Neural cell (in vitro differentiated cells): ENCODE results near the gene PMEL. TPM values are rescaled to one million over a fixed set of nuclear protein-coding genes. Genes with fewer than 3 reads are reported as not detected.
A peak's percentile ranks its signal among the peaks of the same experiment; 100 is the strongest.

Experiments
- H2AFZ ChIP-seq: fragments of 200-600, 300-800 bp; sonication (generic), shearing (Covaris generic); 2 replicates; pipeline ENCODE4 v1.6.0; 2014; ENCODE audit warnings: low read depth, mild to moderate bottlenecking, antibody characterized with exemption, low read length, moderate library complexity
- H3F3A ChIP-seq: fragments of 200-600 bp; shearing (Covaris generic); 2 replicates; pipeline ENCODE4 v1.6.1; 2016; ENCODE audit warnings: mild to moderate bottlenecking, moderate library complexity, mixed read lengths, antibody characterized with exemption, low read length; ENCODE audit not compliant: insufficient read depth, poor library complexity, severe bottlenecking
- H3K27ac ChIP-seq: fragments of 200-600, 300-800 bp; sonication (generic), shearing (Covaris generic); 2 replicates; pipeline ENCODE4 v1.5.1; 2014; ENCODE audit warnings: mild to moderate bottlenecking, low read length, moderate library complexity
- H3K27me3 ChIP-seq: fragments of 300-800, 200-600 bp; sonication (generic), shearing (Covaris generic); 2 replicates; pipeline ENCODE4 v1.6.0; 2014; ENCODE audit warnings: mild to moderate bottlenecking, low read depth, low read length, moderate library complexity; ENCODE audit not compliant: insufficient read depth
- H3K36me3 ChIP-seq: fragments of 300-800, 200-600 bp; sonication (generic), shearing (Covaris generic); 2 replicates; pipeline ENCODE4 v1.5.1; 2014; ENCODE audit warnings: mild to moderate bottlenecking, antibody characterized with exemption, low read length, moderate library complexity; ENCODE audit not compliant: insufficient read depth
- H3K4me2 ChIP-seq: fragments of 300-800, 200-600 bp; sonication (generic), shearing (Covaris generic); 2 replicates; pipeline ENCODE4 v1.6.0; 2014; ENCODE audit warnings: mild to moderate bottlenecking, low read length
- H3K4me3 ChIP-seq: fragments of 300-800, 200-600 bp; sonication (generic), shearing (Covaris generic); 2 replicates; pipeline ENCODE4 v1.5.1; 2014; ENCODE audit warnings: mild to moderate bottlenecking, low read length, moderate library complexity
- H3K79me2 ChIP-seq: fragments of 200-600 bp; shearing (Covaris generic); replicated peaks from 2 replicates; pipeline ENCODE4 v1.6.0; 2014; ENCODE audit warnings: mild to moderate bottlenecking, low read length, moderate library complexity; ENCODE audit not compliant: insufficient read depth
- H3K9ac ChIP-seq: fragments of 300-800, 200-600 bp; sonication (generic), shearing (Covaris generic); 2 replicates; pipeline ENCODE4 v1.6.1; 2016; ENCODE audit warnings: mild to moderate bottlenecking, low read length, mixed read lengths
- H3K9me2 ChIP-seq: fragments of 200-600 bp; shearing (Covaris generic); 2 replicates; pipeline ENCODE4 v1.6.1; 2016; ENCODE audit warnings: mild to moderate bottlenecking, low read length, mixed read lengths; ENCODE audit not compliant: insufficient read depth
- H3K9me3 ChIP-seq: fragments of 200-600, 300-800 bp; sonication (generic), shearing (Covaris generic); 2 replicates; pipeline ENCODE4 v1.6.1; 2016; ENCODE audit warnings: mild to moderate bottlenecking, mixed run types, low read length, moderate library complexity, mixed read lengths
- H4K20me1 ChIP-seq: fragments of 200-600 bp; shearing (Covaris generic); 2 replicates; pipeline ENCODE4 v1.6.1; 2016; ENCODE audit warnings: mild to moderate bottlenecking, mixed run types; ENCODE audit not compliant: insufficient read depth
- EP300 ChIP-seq: fragments of 450-650 bp; conservative IDR thresholded peaks from 2 replicates; pipeline ENCODE4 v1.6.1; 2014; ENCODE audit warnings: antibody characterized with exemption, mild to moderate bottlenecking, moderate library complexity; ENCODE audit not compliant: poor library complexity, severe bottlenecking
- EZH2 ChIP-seq: fragments of 200-600, 300-800 bp; shearing (Covaris generic), sonication (generic); IDR thresholded peaks from 2 replicates; pipeline ENCODE4 v1.6.1; 2014; ENCODE audit warnings: antibody characterized with exemption, low read length, borderline replicate concordance, mild to moderate bottlenecking; ENCODE audit not compliant: insufficient read depth, poor library complexity, severe bottlenecking
- MXI1 ChIP-seq: fragments of 450-650 bp; conservative IDR thresholded peaks from 2 replicates; pipeline ENCODE4 v1.6.1; 2014; ENCODE audit warnings: antibody characterized with exemption, mild to moderate bottlenecking; ENCODE audit not compliant: poor library complexity, severe bottlenecking
- POLR2AphosphoS5 ChIP-seq: IDR thresholded peaks from 2 replicates; pipeline ENCODE4 v1.6.1; 2012
- RAD21 ChIP-seq: fragments of 450-650 bp; conservative IDR thresholded peaks from 2 replicates; pipeline ENCODE4 v1.6.1; 2014; ENCODE audit warnings: antibody characterized with exemption, mild to moderate bottlenecking, moderate library complexity
- SMC3 ChIP-seq: fragments of 450-650 bp; conservative IDR thresholded peaks from 2 replicates; pipeline ENCODE4 v1.6.1; 2014; ENCODE audit warnings: antibody characterized with exemption, mild to moderate bottlenecking, moderate library complexity; ENCODE audit not compliant: poor library complexity
- TAF1 ChIP-seq: IDR thresholded peaks from 2 replicates; pipeline ENCODE4 v1.6.1; 2012; ENCODE audit warnings: low read depth
- polyA plus RNA-seq: library from polyadenylated mRNA; depleted of rRNA; stranded (reverse); fragments of >200 nt; gene quantifications from 2 replicates; pipeline ENCODE4 v1.2.3, GENCODE V29; 2014
- TF ChIP-seq, protein P1 (sequence below): IDR thresholded peaks from 2 replicates; pipeline ENCODE4 v1.6.1; 2012; ENCODE audit warnings: borderline replicate concordance
- TF ChIP-seq, protein P2 (sequence below): fragments of 450-650 bp; IDR thresholded peaks from 2 replicates; pipeline ENCODE4 v1.5.1; 2014; ENCODE audit warnings: antibody characterized with exemption, mild to moderate bottlenecking, moderate library complexity; ENCODE audit not compliant: poor library complexity, severe bottlenecking

The PMEL gene
- polyA plus RNA-seq, 1 donor from 2014 or later: not detected

DNA sequence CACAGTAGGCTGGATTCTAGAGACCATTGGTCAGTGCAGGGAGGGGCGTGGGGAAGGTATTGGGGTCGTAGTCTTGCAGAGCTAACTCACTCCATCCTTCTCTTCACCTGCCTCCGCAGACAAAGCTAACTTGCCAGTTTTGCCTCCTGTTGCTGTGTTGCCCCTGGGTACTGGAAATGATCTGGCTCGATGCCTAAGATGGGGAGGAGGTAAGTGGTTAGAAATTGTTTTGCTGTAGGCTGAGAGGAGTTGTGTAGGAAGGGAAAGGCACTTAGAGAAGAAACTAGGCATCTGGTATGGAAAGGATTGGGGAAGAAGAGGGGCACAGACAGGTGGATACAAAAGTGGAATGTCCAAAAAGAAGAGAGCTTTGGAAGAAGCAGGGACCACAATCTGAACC is 23.8 kb downstream of the PMEL start:
- TF ChIP-seq, protein P1, sequence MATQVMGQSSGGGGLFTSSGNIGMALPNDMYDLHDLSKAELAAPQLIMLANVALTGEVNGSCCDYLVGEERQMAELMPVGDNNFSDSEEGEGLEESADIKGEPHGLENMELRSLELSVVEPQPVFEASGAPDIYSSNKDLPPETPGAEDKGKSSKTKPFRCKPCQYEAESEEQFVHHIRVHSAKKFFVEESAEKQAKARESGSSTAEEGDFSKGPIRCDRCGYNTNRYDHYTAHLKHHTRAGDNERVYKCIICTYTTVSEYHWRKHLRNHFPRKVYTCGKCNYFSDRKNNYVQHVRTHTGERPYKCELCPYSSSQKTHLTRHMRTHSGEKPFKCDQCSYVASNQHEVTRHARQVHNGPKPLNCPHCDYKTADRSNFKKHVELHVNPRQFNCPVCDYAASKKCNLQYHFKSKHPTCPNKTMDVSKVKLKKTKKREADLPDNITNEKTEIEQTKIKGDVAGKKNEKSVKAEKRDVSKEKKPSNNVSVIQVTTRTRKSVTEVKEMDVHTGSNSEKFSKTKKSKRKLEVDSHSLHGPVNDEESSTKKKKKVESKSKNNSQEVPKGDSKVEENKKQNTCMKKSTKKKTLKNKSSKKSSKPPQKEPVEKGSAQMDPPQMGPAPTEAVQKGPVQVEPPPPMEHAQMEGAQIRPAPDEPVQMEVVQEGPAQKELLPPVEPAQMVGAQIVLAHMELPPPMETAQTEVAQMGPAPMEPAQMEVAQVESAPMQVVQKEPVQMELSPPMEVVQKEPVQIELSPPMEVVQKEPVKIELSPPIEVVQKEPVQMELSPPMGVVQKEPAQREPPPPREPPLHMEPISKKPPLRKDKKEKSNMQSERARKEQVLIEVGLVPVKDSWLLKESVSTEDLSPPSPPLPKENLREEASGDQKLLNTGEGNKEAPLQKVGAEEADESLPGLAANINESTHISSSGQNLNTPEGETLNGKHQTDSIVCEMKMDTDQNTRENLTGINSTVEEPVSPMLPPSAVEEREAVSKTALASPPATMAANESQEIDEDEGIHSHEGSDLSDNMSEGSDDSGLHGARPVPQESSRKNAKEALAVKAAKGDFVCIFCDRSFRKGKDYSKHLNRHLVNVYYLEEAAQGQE: no peak
- TF ChIP-seq TAF1: no peak
- no peak for TF ChIP-seq EZH2
- no peak overlapping the region for H2AFZ ChIP-seq
- H3K4me3 ChIP-seq: no peak overlapping the region
- no peaks in the 10 kb centered on the region for H3K9me2 ChIP-seq
- H3K27ac ChIP-seq: no peak overlapping the region
- H3K9me3 ChIP-seq: no peaks in the 10 kb centered on the region
- no peaks in the 10 kb centered on the region for H3F3A ChIP-seq
- H3K79me2 ChIP-seq: no peaks in the 10 kb centered on the region
- no peaks in the 10 kb centered on the region for H3K36me3 ChIP-seq
- H4K20me1 ChIP-seq: no peaks in the 10 kb centered on the region
- no peak overlapping the region for H3K9ac ChIP-seq
- H3K4me2 ChIP-seq: no peak overlapping the region
- no peaks in the 10 kb centered on the region for H3K27me3 ChIP-seq

DNA sequence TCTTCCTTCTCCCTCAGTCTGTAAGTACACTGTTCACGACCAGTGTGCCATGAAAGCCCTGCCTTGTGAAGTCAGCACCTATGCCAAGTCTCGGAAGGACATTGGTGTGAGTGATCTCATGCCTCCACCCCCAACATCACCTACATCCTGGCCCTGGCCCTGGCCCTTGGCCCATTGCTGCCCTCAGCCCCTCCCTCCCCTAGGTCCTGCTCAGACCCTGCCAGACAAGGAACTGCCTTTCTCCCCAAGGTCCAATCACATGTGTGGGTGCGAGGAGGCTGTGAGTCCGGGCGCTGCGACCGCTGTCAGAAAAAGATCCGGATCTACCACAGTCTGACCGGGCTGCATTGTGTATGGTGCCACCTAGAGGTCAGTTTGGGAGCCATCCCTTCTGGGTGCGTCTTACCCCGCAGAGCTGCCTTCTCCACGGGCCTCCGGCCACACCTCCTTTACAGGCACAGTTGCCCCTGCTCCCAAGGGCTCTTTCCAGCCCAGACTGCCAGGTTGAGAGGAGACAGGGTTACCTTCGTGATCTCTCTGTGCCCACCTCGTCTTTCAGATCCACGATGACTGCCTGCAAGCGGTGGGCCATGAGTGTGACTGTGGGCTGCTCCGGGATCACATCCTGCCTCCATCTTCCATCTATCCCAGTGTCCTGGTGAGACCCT is 25.6 kb downstream of the PMEL start:
- Histone ChIP-seq H3K9me3 (no peaks in the 10 kb centered on the region), H3K9me2 (no peaks in the 10 kb centered on the region), H3K79me2 (no peaks in the 10 kb centered on the region), H3K27me3 (peaks cover under 1% of the 10 kb centered on the region), H3F3A (no peaks in the 10 kb centered on the region), H3K36me3 (no peaks in the 10 kb centered on the region), H3K4me2 (no peak overlapping the region), H3K27ac (no peak overlapping the region), H4K20me1 (no peaks in the 10 kb centered on the region), H3K9ac (no peak overlapping the region), H2AFZ (peak overlapping the region; percentile 8), H3K4me3 (no peak overlapping the region)
- TF ChIP-seq TAF1 (no peak), SMC3 (peak; percentile 62), EZH2 (no peak), POLR2AphosphoS5 (no peak), RAD21 (peak; percentile 56), EP300 (no peak), MXI1 (no peak)
- TF ChIP-seq, protein P1: no peak
- TF ChIP-seq, protein P2, sequence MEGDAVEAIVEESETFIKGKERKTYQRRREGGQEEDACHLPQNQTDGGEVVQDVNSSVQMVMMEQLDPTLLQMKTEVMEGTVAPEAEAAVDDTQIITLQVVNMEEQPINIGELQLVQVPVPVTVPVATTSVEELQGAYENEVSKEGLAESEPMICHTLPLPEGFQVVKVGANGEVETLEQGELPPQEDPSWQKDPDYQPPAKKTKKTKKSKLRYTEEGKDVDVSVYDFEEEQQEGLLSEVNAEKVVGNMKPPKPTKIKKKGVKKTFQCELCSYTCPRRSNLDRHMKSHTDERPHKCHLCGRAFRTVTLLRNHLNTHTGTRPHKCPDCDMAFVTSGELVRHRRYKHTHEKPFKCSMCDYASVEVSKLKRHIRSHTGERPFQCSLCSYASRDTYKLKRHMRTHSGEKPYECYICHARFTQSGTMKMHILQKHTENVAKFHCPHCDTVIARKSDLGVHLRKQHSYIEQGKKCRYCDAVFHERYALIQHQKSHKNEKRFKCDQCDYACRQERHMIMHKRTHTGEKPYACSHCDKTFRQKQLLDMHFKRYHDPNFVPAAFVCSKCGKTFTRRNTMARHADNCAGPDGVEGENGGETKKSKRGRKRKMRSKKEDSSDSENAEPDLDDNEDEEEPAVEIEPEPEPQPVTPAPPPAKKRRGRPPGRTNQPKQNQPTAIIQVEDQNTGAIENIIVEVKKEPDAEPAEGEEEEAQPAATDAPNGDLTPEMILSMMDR: peak; percentile 75
